ENCODE results near the gene ABCA7. TPM values are rescaled to one million over a fixed set of nuclear protein-coding genes. Genes with fewer than 3 reads are reported as not detected.
A peak's percentile ranks its signal among the peaks of the same experiment; 100 is the strongest.

ABCA7 gene
- total RNA-seq, 1 donor = 42.5 TPM

- peak; percentile 44 to 67 (median 46) for DNase-seq (ENCODE audit: low read depth in 2 of 3, low spot score in 2 of 3)
Measured at GRCh38 chr19:1001538-1002166, 38.3 kb upstream of the ABCA7 start.

DNA sequence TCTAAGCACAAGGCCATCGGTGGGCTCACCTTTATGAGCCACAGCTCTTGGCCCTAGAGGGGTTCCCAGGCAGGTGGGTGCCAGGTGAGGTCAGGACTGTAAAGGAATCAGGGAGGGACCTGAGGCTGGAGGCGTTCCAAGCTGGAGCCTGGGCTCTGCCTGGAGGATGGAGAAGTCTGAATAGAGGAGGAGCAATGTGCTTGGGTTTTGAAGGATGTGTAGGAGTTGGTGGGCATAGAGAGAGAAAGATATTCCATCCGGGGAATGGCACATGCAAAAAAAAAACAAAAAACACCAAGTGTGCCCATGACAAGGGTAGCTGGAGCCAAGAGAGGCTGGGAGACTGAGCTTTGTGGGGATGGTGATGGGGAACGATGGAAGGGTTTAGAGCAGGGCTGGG is 37.3 kb upstream of the ABCA7 start:
- DNase-seq (ENCODE audit: low read depth in 2 of 3, low spot score in 2 of 3) = no peak

DNA sequence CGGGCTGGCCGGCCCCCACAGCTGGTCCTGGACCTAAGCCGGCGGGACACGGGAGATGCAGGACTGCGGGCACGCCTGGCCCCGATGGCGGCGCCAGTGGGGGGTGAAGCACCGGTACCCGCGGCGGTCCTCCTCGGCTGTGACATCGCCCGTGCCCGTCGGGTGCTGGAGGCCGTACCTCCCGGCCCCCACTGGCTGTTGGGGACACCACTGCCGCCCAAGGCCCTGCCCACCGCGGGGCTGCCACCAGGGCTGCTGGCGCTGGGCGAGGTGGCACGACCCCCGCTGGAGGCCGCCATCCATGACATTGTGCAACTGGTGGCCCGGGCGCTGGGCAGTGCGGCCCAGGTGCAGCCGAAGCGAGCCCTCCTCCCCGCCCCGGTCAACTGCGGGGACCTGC is 36.6 kb upstream of the ABCA7 start:
- no peak for DNase-seq (ENCODE audit: low read depth in 2 of 3, low spot score in 2 of 3)

DNA sequence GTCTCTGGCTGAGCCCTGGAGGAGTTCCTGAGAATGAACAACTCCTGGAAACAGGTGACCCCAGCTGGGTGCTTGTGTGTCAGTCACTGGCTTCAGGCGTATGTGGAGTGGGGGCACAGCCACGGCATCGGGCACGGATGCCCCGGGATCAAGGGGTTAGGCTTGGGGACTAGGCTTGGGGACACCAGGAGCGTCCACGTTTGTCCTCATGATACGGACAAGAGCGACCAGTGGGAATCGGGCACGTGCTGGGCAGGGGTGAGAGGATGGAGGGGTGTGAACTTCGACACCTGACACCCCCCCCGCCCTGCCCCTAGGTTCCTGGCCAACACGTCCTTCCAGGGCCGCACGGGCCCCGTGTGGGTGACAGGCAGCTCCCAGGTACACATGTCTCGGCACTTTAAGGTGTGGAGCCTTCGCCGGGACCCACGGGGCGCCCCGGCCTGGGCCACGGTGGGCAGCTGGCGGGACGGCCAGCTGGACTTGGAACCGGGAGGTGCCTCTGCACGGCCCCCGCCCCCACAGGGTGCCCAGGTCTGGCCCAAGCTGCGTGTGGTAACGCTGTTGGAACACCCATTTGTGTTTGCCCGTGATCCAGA is 35.6 kb upstream of the ABCA7 start:
- no peak for DNase-seq (ENCODE audit: low read depth in 2 of 3, low spot score in 2 of 3)

DNA sequence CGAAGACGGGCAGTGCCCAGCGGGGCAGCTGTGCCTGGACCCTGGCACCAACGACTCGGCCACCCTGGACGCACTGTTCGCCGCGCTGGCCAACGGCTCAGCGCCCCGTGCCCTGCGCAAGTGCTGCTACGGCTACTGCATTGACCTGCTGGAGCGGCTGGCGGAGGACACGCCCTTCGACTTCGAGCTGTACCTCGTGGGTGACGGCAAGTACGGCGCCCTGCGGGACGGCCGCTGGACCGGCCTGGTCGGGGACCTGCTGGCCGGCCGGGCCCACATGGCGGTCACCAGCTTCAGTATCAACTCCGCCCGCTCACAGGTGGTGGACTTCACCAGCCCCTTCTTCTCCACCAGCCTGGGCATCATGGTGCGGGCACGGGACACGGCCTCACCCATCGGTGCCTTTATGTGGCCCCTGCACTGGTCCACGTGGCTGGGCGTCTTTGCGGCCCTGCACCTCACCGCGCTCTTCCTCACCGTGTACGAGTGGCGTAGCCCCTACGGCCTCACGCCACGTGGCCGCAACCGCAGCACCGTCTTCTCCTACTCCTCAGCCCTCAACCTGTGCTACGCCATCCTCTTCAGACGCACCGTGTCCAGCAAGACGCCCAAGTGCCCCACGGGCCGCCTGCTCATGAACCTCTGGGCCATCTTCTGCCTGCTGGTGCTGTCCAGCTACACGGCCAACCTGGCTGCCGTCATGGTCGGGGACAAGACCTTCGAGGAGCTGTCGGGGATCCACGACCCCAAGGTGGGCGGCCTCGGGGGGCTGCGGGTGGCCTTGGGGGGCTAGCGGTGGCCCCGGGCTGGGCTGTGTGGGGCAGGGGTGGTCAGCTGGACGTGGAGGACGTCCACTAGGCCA is 34.9 kb upstream of the ABCA7 start:
- no peak for DNase-seq (ENCODE audit: low read depth in 2 of 3, low spot score in 2 of 3)

DNA sequence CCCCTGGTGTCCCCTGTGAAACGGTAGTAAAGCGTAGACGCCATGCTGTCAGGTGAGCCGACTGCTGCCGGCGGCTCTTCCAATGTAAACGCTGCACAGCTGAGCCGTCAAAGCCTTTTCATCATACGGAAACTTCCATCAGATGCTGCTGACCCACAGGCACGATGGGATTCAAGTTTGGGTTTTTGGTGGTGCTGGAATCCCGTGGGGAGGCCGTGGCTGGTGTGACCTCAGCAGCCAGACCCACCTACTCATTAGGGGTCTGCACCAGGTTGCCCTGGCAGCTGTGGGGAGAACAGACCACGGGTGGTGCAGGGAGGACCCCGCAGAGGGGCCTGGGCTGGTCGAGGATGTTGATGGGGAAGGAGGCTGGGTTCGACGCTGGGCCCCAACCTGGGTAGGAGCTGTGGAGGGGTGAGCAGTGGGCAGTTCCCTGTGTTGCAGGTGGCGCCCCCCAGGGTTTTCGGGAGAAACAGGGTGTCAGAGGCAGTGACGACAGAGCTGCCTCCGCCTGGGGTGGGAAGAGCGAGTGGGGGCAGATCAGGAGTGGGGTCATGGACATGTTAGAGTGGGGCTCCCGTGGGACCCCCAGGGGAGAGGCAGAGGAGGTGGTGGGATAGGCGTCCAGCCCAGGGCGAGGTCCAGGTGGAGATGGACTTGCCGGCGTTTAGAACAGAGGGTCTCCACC is 33.1 kb upstream of the ABCA7 start:
- DNase-seq (ENCODE audit: low read depth in 2 of 3, low spot score in 2 of 3) = no peak

GRCh38 chr19:1007399-1008251 is 32.3 kb upstream of the ABCA7 start:
- no peak for DNase-seq (ENCODE audit: low read depth in 2 of 3, low spot score in 2 of 3)

DNA sequence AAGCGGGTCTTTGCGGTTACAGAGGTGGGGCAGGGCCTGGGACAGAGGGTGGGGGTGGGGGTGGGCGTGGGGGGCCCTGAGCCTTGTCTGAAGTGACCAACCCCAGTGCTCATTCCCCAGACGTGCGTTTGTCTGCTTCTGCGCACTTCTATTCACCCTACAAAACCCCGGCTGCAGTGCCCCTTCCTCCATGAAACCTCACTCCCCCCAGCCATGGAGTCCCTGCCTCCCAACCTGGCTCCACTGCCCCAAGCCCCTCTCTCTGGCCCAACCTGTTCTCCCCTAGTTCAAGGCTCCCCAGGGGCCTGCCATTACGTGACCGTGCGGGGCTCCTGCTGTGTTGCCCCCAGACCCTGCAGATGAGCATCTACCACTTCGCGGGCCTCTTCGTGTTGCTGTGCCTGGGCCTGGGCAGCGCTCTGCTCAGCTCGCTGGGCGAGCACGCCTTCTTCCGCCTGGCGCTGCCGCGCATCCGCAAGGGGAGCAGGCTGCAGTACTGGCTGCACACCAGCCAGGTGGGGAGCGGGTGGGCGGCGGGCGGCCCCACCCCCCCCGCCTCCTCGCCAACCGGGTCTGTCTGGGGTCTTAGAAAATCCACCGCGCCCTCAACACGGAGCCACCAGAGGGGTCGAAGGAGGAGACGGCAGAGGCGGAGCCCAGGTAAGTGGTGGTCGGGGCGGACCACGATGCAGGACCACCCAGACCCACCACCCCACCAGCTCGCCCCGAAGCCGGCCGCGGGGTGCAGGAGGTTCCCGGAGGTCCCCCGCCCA is 31.5 kb upstream of the ABCA7 start:
- no peak for DNase-seq (ENCODE audit: low read depth in 2 of 3, low spot score in 2 of 3)

DNA sequence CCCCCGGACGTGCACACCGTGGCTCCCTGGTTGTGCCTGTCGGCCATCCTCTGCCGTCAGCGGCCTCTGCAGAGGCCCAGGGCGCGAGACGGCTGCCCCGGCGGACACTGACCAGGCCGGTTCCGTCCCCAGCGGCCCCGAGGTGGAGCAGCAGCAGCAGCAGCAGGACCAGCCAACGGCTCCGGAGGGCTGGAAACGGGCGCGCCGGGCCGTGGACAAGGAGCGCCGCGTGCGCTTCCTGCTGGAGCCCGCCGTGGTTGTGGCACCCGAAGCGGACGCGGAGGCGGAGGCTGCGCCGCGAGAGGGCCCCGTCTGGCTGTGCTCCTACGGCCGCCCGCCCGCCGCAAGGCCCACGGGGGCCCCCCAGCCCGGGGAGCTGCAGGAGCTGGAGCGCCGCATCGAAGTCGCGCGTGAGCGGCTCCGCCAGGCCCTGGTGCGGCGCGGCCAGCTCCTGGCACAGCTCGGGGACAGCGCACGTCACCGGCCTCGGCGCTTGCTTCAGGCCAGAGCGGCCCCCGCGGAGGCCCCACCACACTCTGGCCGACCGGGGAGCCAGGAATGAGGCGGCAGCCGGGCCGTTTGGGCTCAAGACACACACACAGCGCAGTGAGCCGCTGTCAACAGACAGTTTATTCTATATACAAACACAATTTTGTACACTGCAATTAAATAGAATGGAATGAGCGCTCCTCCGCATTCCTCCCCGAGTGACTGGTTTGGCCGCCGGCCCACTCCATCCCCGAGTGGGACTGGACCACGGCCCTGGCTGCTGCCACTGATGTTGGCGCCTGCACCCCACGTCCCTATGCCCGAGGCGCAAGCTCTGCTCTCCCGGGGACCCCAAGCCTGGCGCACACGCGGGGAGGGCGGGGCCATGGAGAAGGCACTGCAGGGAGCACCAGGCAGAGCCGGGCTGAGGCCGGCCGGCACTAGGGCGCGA is 30.6 kb upstream of the ABCA7 start:
- DNase-seq (ENCODE audit: low read depth in 2 of 3, low spot score in 2 of 3) = no peak

DNA sequence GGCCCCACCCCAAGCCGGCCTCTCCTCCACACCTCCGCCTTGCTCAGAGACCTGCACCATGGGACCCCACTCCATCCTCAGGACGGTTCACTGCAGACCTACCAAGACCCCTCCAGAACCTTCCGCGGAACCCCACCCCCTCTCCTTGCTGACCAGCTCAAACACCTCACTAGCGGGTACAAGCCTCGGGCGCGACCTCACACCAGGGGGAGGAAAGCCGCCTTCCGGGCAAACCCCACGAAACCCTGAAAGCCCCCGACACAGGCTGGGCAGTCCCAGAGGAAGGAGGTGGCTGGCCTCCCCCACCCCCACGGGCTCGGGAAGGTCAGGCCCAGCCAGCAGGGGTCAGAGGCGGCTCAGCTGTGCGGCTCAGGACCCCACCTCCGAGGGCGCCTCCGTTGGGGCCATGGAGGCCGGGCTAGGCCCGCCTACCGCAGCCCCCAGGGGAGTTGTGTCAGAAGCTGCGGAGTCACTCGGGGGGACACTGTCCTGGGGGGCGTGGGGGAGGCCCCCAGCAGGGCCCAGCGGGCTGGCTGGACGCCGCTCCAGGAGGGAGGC is 29.8 kb upstream of the ABCA7 start:
- no peak for DNase-seq (ENCODE audit: low read depth in 2 of 3, low spot score in 2 of 3)

DNA sequence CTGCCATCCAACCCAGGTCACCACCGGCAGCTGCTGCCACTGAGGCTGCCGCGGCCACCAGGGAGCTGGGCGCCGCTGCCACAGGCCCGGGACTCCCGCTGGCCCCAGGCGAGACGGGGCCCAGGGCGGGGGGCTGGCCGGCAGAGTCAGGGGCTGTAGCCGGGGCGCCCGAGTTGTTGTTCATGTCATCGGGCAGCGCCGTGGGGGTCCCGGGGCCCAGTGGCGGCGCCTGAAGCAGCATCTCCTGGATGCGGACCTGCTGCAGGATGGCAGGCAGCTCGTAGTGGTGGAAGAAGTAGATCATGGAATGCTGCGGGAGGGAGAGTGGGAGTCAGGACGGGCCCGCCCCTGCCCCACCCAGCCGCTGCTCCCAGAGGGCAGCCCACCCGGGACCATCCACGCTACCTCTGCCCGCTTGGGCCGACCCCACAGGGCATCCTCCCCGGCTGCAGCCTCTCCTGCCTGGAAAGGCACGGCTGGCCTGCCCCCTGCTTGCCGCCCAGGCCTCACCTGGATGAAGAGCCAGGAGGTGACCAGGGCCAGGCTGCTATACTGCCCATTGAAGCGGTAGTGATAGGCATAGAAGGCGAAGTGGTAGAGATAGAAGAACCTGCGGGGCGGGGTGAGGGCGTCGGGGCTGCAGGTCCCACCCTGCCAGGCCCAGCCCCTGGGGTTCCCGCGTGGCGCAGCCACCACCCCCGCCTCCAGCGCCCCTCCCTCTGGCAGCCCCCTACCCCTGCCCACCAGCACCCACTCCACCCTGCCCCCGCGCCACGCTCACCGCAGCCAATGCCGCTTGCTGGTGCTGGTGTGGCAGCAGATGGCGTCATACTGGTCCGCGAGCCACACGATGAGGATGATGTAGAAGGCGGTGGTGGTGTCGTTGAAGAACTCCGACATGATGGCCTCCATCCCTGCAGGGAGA is 29.1 kb upstream of the ABCA7 start:
- DNase-seq (ENCODE audit: low read depth in 2 of 3, low spot score in 2 of 3) = no peak

DNA sequence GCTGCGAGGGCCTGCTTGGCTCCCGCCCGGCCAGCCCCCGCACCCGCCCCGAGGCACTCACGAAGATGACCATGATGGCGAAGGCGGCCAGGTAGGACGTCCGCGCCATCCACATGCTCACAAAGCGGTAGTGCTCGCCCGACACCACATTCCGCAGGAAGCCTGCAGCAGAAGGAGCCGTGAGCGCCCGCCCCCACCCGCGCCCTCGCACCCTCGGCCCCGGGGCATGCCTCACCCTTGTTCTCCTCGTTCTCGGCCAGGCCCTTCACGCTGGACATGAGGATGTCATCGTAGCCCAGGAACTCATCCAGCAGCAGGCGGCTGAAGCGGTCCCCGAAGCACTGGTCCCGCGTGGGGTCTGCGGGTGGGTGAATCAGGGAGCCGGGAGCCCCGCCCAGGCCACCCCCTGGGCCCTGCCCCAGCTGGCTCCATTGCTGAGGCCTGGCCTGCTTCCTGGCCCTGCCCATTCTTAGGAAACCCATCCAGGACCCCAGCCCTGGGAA is 28.0 kb upstream of the ABCA7 start:
- no peak for DNase-seq (ENCODE audit: low read depth in 2 of 3, low spot score in 2 of 3)

- no peak for DNase-seq (ENCODE audit: low read depth in 2 of 3, low spot score in 2 of 3)
Measured at GRCh38 chr19:1012334-1012733, 27.6 kb upstream of the ABCA7 start.

DNA sequence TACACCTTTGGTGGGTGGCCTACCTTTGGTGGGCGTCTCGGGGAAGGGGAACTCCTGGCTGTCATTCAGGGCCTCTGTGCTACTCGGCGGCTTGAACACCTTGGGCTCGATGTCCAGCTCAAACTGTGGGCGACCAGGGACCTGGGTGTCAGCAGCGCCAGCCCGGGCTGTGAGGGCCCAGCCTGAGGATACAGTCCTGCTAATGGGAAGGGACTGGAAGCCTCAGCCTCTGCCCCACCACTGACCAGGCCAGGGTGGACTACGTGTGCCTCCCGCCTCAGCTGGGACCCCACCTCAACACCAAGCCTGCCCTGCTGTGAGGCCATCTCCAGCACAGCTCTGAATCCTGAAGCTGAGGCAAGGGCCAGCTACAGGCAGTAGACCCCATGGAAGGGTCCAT is 26.7 kb upstream of the ABCA7 start:
- no peak for DNase-seq (ENCODE audit: low read depth in 2 of 3, low spot score in 2 of 3)

- no peak for DNase-seq (ENCODE audit: low read depth in 2 of 3, low spot score in 2 of 3)
Measured at GRCh38 chr19:1014161-1015060, 25.5 kb upstream of the ABCA7 start.

Data from hematopoietic multipotent progenitor cell (in vitro differentiated cells).